Measurements from ENCODE around the gene PTX4.
"Not testable (repeated sequence)": the region's sequence is repeated elsewhere in the genome, so short reads cannot be mapped to it uniquely, and the experiment has no call there.

PTX4 gene

DNA sequence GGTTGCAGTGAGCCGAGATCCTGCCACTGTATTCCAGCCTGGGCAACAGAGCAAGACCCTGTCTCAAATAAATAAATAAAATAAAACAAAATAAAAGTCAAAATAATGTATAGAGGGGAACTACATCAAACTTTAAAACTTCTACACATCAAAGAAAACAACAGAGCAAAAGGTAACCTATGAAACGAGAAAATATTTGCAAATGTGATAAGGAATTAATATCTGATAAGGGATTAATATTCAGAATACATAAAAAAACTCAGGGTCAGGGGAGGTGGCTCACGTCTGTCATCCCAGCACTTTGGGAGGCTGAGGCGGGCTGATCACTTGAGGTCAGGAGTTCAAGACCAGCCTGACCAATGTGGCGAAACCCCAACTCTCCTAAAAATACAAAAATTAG, 19.6 kb downstream of the PTX4 start:
- H3K4me1 Mint-ChIP-seq = peaks cover 52% of the 10 kb centered on the region
- not testable (repeated sequence) for H3K9me3 Mint-ChIP-seq, H3K4me3 Mint-ChIP-seq, H3K36me3 Mint-ChIP-seq, ATAC-seq, H3K27me3 Mint-ChIP-seq
- peak overlapping the region; percentile 85 for H3K27ac Mint-ChIP-seq

- Mint-ChIP-seq H3K27ac (peak overlapping the region; percentile 18), H3K27me3 (no peaks in the 10 kb centered on the region), H3K4me1 (peaks cover 52% of the 10 kb centered on the region), H3K4me3 (no peak overlapping the region), H3K9me3 (no peaks in the 10 kb centered on the region), H3K36me3 (peaks cover 7% of the 10 kb centered on the region)
- no peak for ATAC-seq
Observed at GRCh38 chr16:1468426-1468810, 20.3 kb downstream of the PTX4 start.

DNA sequence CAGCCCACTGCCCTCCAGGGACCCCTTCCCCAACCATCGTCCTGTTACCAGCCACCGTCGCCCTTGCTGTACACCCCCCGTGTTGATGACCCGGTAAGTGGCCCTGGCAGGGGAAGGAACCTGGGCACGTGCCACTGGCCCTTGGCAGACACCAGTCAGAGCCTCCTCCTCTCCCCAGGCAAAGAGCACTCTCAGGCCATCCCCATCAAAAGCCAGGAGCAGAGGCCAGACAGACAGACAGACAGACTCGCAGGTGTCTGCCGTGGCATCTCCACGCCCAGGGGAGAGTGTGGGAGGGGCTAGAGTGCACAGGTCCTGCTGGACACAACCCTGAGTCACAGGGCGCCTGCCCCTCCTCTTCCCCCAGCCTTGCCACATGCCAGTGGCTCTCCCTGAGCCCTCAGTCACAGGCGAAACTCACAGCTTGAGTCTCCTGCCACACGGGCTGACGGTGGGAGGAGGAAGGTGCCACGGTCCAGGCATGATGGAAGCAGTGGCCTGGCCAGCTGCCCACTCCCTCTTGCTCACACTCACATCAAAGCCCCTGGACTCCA, 21.7 kb downstream of the PTX4 start:
- Mint-ChIP-seq H3K36me3 (peaks cover 15% of the 10 kb centered on the region), H3K27me3 (no peaks in the 10 kb centered on the region), H3K4me3 (no peak overlapping the region), H3K27ac (peak overlapping the region; percentile 18), H3K9me3 (no peaks in the 10 kb centered on the region), H3K4me1 (peaks cover 40% of the 10 kb centered on the region)
- ATAC-seq = no peak

GRCh38 chr16:1466054-1466453, 22.7 kb downstream of the PTX4 start:
- no peak overlapping the region for H3K27ac Mint-ChIP-seq
- H3K4me1 Mint-ChIP-seq = peaks cover 30% of the 10 kb centered on the region
- H3K27me3 Mint-ChIP-seq = no peaks in the 10 kb centered on the region
- no peaks in the 10 kb centered on the region for H3K9me3 Mint-ChIP-seq
- H3K4me3 Mint-ChIP-seq = no peak overlapping the region
- peaks cover 24% of the 10 kb centered on the region for H3K36me3 Mint-ChIP-seq
- ATAC-seq = no peak

DNA sequence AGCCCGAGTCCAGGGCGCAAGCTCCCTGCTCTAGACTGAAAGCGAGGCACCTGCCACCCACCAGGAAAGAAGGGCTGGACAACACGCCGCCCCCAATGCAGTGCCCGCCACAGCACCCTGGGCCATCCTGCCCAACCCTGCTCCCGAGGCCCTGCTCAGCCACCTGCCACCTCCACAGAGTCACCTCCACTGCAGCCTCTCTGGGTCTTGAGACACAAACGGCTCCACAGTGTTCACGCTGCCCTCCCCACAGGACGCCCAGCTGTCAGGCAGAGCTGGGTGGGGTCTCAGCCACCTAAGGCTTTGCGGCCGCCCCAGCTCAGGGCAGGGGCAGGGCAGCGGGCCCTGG, 23.2 kb downstream of the PTX4 start:
- Mint-ChIP-seq H3K9me3 (no peaks in the 10 kb centered on the region), H3K36me3 (peaks cover 27% of the 10 kb centered on the region), H3K4me1 (peaks cover 25% of the 10 kb centered on the region), H3K27ac (no peak overlapping the region), H3K27me3 (no peaks in the 10 kb centered on the region), H3K4me3 (no peak overlapping the region)
- no peak for ATAC-seq

DNA sequence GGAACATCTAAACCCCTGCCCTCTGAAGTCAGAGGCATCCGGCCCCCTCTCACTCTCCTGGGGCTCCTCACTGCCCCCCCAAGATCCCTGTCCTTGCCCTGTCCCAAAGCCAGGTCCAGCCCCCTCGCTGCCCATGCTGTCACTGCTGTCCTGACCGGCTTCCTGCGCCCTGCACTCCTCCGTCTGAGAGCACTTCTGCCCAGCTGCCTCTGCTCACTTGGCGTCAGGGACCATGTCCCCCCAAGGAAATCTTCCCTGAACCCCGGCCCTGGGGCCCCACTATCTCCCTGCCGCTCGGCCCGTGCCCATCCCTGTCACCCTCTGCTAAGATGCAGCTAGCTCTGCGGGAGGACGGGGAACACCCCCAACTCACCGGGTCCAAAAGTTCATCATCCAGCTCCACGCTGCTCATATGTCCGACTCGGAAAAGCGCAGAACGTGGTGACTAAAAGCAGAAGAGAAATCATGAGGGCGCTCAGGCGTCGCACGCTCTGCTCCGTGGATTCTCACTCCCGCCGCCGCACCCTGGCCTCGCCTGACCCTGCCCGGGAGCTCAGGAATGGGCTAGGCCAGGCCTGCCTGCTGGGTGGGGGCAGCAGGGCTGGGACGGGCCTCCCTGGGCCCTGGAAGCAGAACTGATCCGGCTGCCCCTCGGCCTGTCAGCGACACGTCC, 23.7 kb downstream of the PTX4 start:
- no peak overlapping the region for H3K27ac Mint-ChIP-seq
- no peaks in the 10 kb centered on the region for H3K27me3 Mint-ChIP-seq
- peaks cover 22% of the 10 kb centered on the region for H3K4me1 Mint-ChIP-seq
- H3K4me3 Mint-ChIP-seq = no peak overlapping the region
- H3K36me3 Mint-ChIP-seq = peaks cover 29% of the 10 kb centered on the region
- no peaks in the 10 kb centered on the region for H3K9me3 Mint-ChIP-seq
- no peak for ATAC-seq

GRCh38 chr16:1464196-1464893, 24.4 kb downstream of the PTX4 start:
- no peak for ATAC-seq
- Mint-ChIP-seq H3K36me3 (peaks cover 34% of the 10 kb centered on the region), H3K27ac (no peak overlapping the region), H3K4me3 (no peak overlapping the region), H3K4me1 (peaks cover 22% of the 10 kb centered on the region), H3K27me3 (no peaks in the 10 kb centered on the region), H3K9me3 (no peaks in the 10 kb centered on the region)

DNA sequence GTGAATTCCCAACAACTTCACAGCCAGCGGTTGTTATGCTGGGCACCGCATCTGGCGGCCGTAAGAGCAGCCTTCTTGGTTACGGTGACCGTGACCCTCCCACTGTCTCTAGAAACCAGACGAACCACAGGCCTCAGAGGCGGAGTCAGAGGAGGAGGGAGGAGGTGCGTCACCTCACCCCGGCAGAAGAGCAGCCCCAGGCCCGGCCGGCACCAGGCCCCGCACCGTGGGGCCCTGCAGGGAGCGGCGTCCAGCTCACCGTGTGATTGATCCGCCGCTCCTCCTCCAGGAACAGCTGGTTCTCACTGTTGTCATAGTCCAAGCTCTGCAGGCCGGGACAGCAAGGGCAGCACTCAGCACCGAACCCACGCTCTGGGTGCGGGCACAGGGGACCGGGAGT, 27.6 kb downstream of the PTX4 start:
- no peak overlapping the region for H3K4me3 Mint-ChIP-seq
- H3K4me1 Mint-ChIP-seq = peaks cover 25% of the 10 kb centered on the region
- H3K27me3 Mint-ChIP-seq = no peaks in the 10 kb centered on the region
- no peaks in the 10 kb centered on the region for H3K9me3 Mint-ChIP-seq
- H3K27ac Mint-ChIP-seq = peak overlapping the region; percentile 44
- peaks cover 44% of the 10 kb centered on the region for H3K36me3 Mint-ChIP-seq
- no peak for ATAC-seq

- no peak for ATAC-seq
- H3K4me1 Mint-ChIP-seq = peaks cover 25% of the 10 kb centered on the region
- peaks cover 44% of the 10 kb centered on the region for H3K36me3 Mint-ChIP-seq
- H3K27ac Mint-ChIP-seq = peak overlapping the region; percentile 44
- no peaks in the 10 kb centered on the region for H3K9me3 Mint-ChIP-seq
- no peaks in the 10 kb centered on the region for H3K27me3 Mint-ChIP-seq
- H3K4me3 Mint-ChIP-seq = no peak overlapping the region
Observed at GRCh38 chr16:1460602-1461138, 28.1 kb downstream of the PTX4 start.

DNA sequence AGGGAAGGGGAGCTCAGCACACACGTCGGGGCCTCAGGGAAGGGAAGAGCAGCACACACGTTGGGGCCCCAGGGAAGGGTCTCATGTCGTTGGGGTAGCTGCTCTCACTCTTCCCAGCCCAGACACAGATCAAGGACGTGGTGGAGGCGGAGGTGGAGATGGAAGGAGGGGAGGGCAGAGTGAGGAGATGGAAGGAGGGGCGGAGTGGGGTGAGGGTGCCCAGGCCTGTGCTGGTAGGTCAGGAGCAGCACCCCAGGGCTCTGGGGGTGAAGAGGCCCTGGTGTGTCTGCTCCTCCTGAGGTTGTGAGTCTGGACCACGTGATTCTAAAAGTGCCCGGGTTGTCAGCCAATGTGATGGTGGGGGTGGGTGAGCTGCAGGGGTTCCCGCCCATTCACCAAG, 28.8 kb downstream of the PTX4 start:
- H3K27ac Mint-ChIP-seq = peak overlapping the region; percentile 98
- H3K4me3 Mint-ChIP-seq = no peak overlapping the region
- H3K27me3 Mint-ChIP-seq = no peaks in the 10 kb centered on the region
- peaks cover 25% of the 10 kb centered on the region for H3K4me1 Mint-ChIP-seq
- peaks cover 44% of the 10 kb centered on the region for H3K36me3 Mint-ChIP-seq
- no peaks in the 10 kb centered on the region for H3K9me3 Mint-ChIP-seq
- ATAC-seq = no peak

GRCh38 chr16:1458977-1459341, 29.8 kb downstream of the PTX4 start:
- Mint-ChIP-seq H3K36me3 (peaks cover 47% of the 10 kb centered on the region), H3K4me1 (peaks cover 25% of the 10 kb centered on the region), H3K4me3 (peak overlapping the region; percentile 47), H3K27me3 (no peaks in the 10 kb centered on the region), H3K9me3 (no peaks in the 10 kb centered on the region), H3K27ac (peak overlapping the region; percentile 98)
- ATAC-seq = peak; percentile 92

GRCh38 chr16:1458336-1458976, 30.3 kb downstream of the PTX4 start:
- H3K9me3 Mint-ChIP-seq = no peaks in the 10 kb centered on the region
- H3K27ac Mint-ChIP-seq = peak overlapping the region; percentile 98
- H3K4me3 Mint-ChIP-seq = peak overlapping the region; percentile 47
- no peaks in the 10 kb centered on the region for H3K27me3 Mint-ChIP-seq
- H3K36me3 Mint-ChIP-seq = peaks cover 52% of the 10 kb centered on the region
- peak; percentile 78 for ATAC-seq
- peaks cover 25% of the 10 kb centered on the region for H3K4me1 Mint-ChIP-seq

GRCh38 chr16:1457489-1458245, 31.1 kb downstream of the PTX4 start:
- peak overlapping the region; percentile 10 for H3K4me3 Mint-ChIP-seq
- no peaks in the 10 kb centered on the region for H3K27me3 Mint-ChIP-seq
- peaks cover 49% of the 10 kb centered on the region for H3K36me3 Mint-ChIP-seq
- no peaks in the 10 kb centered on the region for H3K9me3 Mint-ChIP-seq
- peaks cover 25% of the 10 kb centered on the region for H3K4me1 Mint-ChIP-seq
- ATAC-seq = no peak
- peak overlapping the region; percentile 98 for H3K27ac Mint-ChIP-seq

GRCh38 chr16:1456951-1457350, 31.8 kb downstream of the PTX4 start:
- no peak for ATAC-seq
- Mint-ChIP-seq H3K4me1 (peaks cover 25% of the 10 kb centered on the region), H3K4me3 (no peak overlapping the region), H3K9me3 (no peaks in the 10 kb centered on the region), H3K27me3 (no peaks in the 10 kb centered on the region), H3K36me3 (peaks cover 44% of the 10 kb centered on the region), H3K27ac (no peak overlapping the region)

Data from stimulated activated memory B cell treated with anti-CD40 and anti-IgM and Interleukin-4, amounts not matched to agents 10 μg/mL and 1 μg/mL and 100 μg/mL, for 72 hours (primary cell).